ENCODE data around the gene RNF145. TPM values are rescaled to one million over a fixed set of nuclear protein-coding genes. Genes with fewer than 3 reads are reported as not detected.
"Not testable (repeated sequence)": the region's sequence is repeated elsewhere in the genome, so short reads cannot be mapped to it uniquely, and the experiment has no call there.

Gene RNF145
- total RNA-seq, 1 experiment from 2014 or later = 13.7 TPM

GRCh38 chr5:159120446-159120845 is 88.9 kb downstream of the RNF145 start:
- H3K4me3 ChIP-seq (ENCODE audit: low read length) = no peak overlapping the region
- no peak for ATAC-seq

GRCh38 chr5:159119842-159120241 is 89.5 kb downstream of the RNF145 start:
- ATAC-seq; intact Hi-C loops (cut with micrococcal nuclease); H2AFZ ChIP-seq (ENCODE audit: low read length); H3K36me3 ChIP-seq (ENCODE audit: low read depth, low read length); H3K9ac ChIP-seq (ENCODE audit: low read length); H3K4me3 ChIP-seq (ENCODE audit: low read length); H3K4me2 ChIP-seq (ENCODE audit: low read length); H4K20me1 ChIP-seq (ENCODE audit: low read length); DNase-seq; H3K4me1 ChIP-seq (ENCODE audit: insufficient read depth, low read length); H3F3A ChIP-seq (ENCODE audit: low read length, unreplicated experiment); H3K9me3 ChIP-seq (ENCODE audit: low read length); CTCF ChIA-PET; H3K79me2 ChIP-seq (ENCODE audit: low read length); POLR2A ChIA-PET (ENCODE audit: unreplicated experiment); H3K9me2 ChIP-seq (replicated peaks; ENCODE audit: low read length); BruUV-seq (replicated peaks); H3K27ac ChIP-seq (ENCODE audit: low read length); H3K27me3 ChIP-seq (ENCODE audit: low read length): not testable (repeated sequence)

More at GRCh38 chr5:159120446-159120845, 88.9 kb downstream of the RNF145 start:
- Histone ChIP-seq H3K27ac (ENCODE audit: low read length) (no peak overlapping the region), H3F3A (ENCODE audit: low read length, unreplicated experiment) (no peaks in the 10 kb centered on the region), H3K9ac (ENCODE audit: low read length) (no peak overlapping the region), H3K36me3 (ENCODE audit: low read depth, low read length) (no peaks in the 10 kb centered on the region), H4K20me1 (ENCODE audit: low read length) (no peaks in the 10 kb centered on the region), H3K9me3 (ENCODE audit: low read length) (no peaks in the 10 kb centered on the region), H3K79me2 (ENCODE audit: low read length) (no peaks in the 10 kb centered on the region), H3K4me1 (ENCODE audit: insufficient read depth, low read length) (no peaks in the 10 kb centered on the region), H2AFZ (ENCODE audit: low read length) (no peak overlapping the region), H3K9me2 (replicated peaks; ENCODE audit: low read length) (no peaks in the 10 kb centered on the region), H3K27me3 (ENCODE audit: low read length) (no peaks in the 10 kb centered on the region), H3K4me2 (ENCODE audit: low read length) (no peak overlapping the region; the same call in 1 of the 2 replicates)
- no peak for DNase-seq
- intact Hi-C loops (cut with micrococcal nuclease) = no loop called here
- TF ChIP-seq EZH2 (IDR thresholded peaks at IDR 0.05; ENCODE audit: low read length, unreplicated experiment) = no peak
- TF ChIP-seq CTCF (conservative IDR thresholded peaks at IDR 0.05; ENCODE audit: low read depth, low read length) = no peak
- TF ChIP-seq EZH2phosphoT487 (IDR thresholded peaks at IDR 0.05; ENCODE audit: borderline replicate concordance, low read length) = no peak
- BruUV-seq (replicated peaks) = no TSS peak
- POLR2A ChIA-PET (ENCODE audit: unreplicated experiment) = no interaction called here
- CTCF ChIA-PET = no interaction called here

GRCh38 chr5:159118958-159119659 is 90.2 kb downstream of the RNF145 start:
- H3K27ac ChIP-seq (ENCODE audit: low read length); CTCF ChIA-PET; H4K20me1 ChIP-seq (ENCODE audit: low read length); H3K36me3 ChIP-seq (ENCODE audit: low read depth, low read length); H3K4me1 ChIP-seq (ENCODE audit: insufficient read depth, low read length); H3K9me3 ChIP-seq (ENCODE audit: low read length); intact Hi-C loops (cut with micrococcal nuclease); BruUV-seq (replicated peaks); POLR2A ChIA-PET (ENCODE audit: unreplicated experiment); H3F3A ChIP-seq (ENCODE audit: low read length, unreplicated experiment); H3K79me2 ChIP-seq (ENCODE audit: low read length); ATAC-seq; H3K4me3 ChIP-seq (ENCODE audit: low read length); H3K27me3 ChIP-seq (ENCODE audit: low read length); H3K9ac ChIP-seq (ENCODE audit: low read length); H3K9me2 ChIP-seq (replicated peaks; ENCODE audit: low read length); DNase-seq; H2AFZ ChIP-seq (ENCODE audit: low read length); H3K4me2 ChIP-seq (ENCODE audit: low read length): not testable (repeated sequence)

- CTCF ChIA-PET = no interaction called here
- POLR2A ChIA-PET (ENCODE audit: unreplicated experiment) = no interaction called here
- no peaks in the 10 kb centered on the region for H3K4me1 ChIP-seq (ENCODE audit: insufficient read depth, low read length)
- DNase-seq (no peak), ATAC-seq (no peak)
- H4K20me1 ChIP-seq (ENCODE audit: low read length) = no peaks in the 10 kb centered on the region
- H3K4me2 ChIP-seq (ENCODE audit: low read length) = no peak overlapping the region
- no TSS peak for BruUV-seq (replicated peaks)
- H3F3A ChIP-seq (ENCODE audit: low read length, unreplicated experiment) = no peaks in the 10 kb centered on the region
- H3K4me3 ChIP-seq (ENCODE audit: low read length) = no peak overlapping the region
- TF ChIP-seq EZH2phosphoT487 (IDR thresholded peaks at IDR 0.05; ENCODE audit: borderline replicate concordance, low read length) (no peak), CTCF (conservative IDR thresholded peaks at IDR 0.05; ENCODE audit: low read depth, low read length) (no peak)
- no peaks in the 10 kb centered on the region for H3K36me3 ChIP-seq (ENCODE audit: low read depth, low read length)
- no peak overlapping the region for H3K9ac ChIP-seq (ENCODE audit: low read length)
- no peak overlapping the region for H2AFZ ChIP-seq (ENCODE audit: low read length)
- intact Hi-C loops (cut with micrococcal nuclease) = no loop called here
- H3K27ac ChIP-seq (ENCODE audit: low read length) = no peak overlapping the region
- H3K79me2 ChIP-seq (ENCODE audit: low read length) = no peaks in the 10 kb centered on the region
- no peaks in the 10 kb centered on the region for H3K9me2 ChIP-seq (replicated peaks; ENCODE audit: low read length)
- no peaks in the 10 kb centered on the region for H3K9me3 ChIP-seq (ENCODE audit: low read length)
- peaks cover 44% of the 10 kb centered on the region for H3K27me3 ChIP-seq (ENCODE audit: low read length)
These were observed 95.9 kb downstream of the RNF145 start for GRCh38 chr5:159113405-159113804.

All from PC-3 (cell line).